SK-N-SH (cell line): Measurements from ENCODE around the gene ABCA1. TPM values are rescaled to one million over a fixed set of nuclear protein-coding genes. Genes with fewer than 3 reads are reported as not detected.

Experiments
- CTCF ChIA-PET: fragments of 300-600, 350-600 bp; formaldehyde crosslinking; extraction: SDS; loops from one replicate; lab custom pipeline; 2021; lab: Yijun Ruan, JAX
- POLR2A ChIA-PET: fragments of 350-600 bp; sonication (Branson Sonifier 250); formaldehyde crosslinking; extraction: SDS; loops from one replicate; lab custom pipeline; 2020; ENCODE audit warnings: antibody characterized with exemption, inconsistent platforms; lab: Yijun Ruan, JAX
- DNase-seq: peaks from one replicate; pipeline ENCODE4 v3.0.0; 2012
- H2AFZ ChIP-seq: fragments of 200-600 bp; sonication (generic); 2 replicates; pipeline ENCODE4 v1.8.1; 2016; ENCODE audit warnings: antibody characterized with exemption, mild to moderate bottlenecking, low read depth
- H3F3A ChIP-seq: fragments of 200-600 bp; sonication (generic); replicated peaks from 2 replicates; pipeline ENCODE3; 2016; ENCODE audit warnings: antibody characterized with exemption, mild to moderate bottlenecking; ENCODE audit not compliant: insufficient read depth
- H3K27ac ChIP-seq, 2 experiments: fragments of 200-500 bp in 1 of 2; fragments of 200-600 bp in 1 of 2; sonication (Bioruptor generic) in 1 of 2; sonication (generic), shearing (Covaris generic) in 1 of 2; 2 replicates each; pipeline versions ENCODE4 v1.5.1 to v1.6.1; 2014 to 2016; ENCODE audit warnings: low read depth in 2 of 2, inconsistent platforms in 1 of 2, low read length in 1 of 2, mild to moderate bottlenecking in 1 of 2, mixed read lengths in 1 of 2
- H3K27me3 ChIP-seq: fragments of 200-600 bp; sonication (generic), shearing (Covaris generic); 2 replicates; pipeline ENCODE4 v1.6.1; 2016; ENCODE audit warnings: mixed run types; ENCODE audit not compliant: insufficient read depth
- H3K36me3 ChIP-seq, 2 experiments: fragments of 200-500 bp in 1 of 2; fragments of 200-600 bp in 1 of 2; sonication (Bioruptor generic) in 1 of 2; sonication (generic) in 1 of 2; replicated peaks in 1 of 2; 2 replicates each; pipeline versions ENCODE3 to v1.5.1; 2014 to 2016; ENCODE audit warnings: low read length in 1 of 2, mild to moderate bottlenecking in 1 of 2; ENCODE audit not compliant: insufficient read depth in 2 of 2, control insufficient read depth in 1 of 2
- H3K4me1 ChIP-seq, 2 experiments: fragments of 200-500 bp in 1 of 2; fragments of 200-600 bp in 1 of 2; sonication (Bioruptor generic) in 1 of 2; sonication (generic), shearing (Covaris generic) in 1 of 2; 2 replicates each; pipeline versions ENCODE4 v1.5.1 to v1.6.1; 2014 to 2016; ENCODE audit warnings: low read depth in 1 of 2, low read length in 1 of 2, mixed run types in 1 of 2; ENCODE audit not compliant: insufficient read depth in 2 of 2, control insufficient read depth in 1 of 2
- H3K4me2 ChIP-seq: fragments of 200-600 bp; sonication (generic), shearing (Covaris generic); 2 replicates; pipeline ENCODE4 v1.6.1; 2017; ENCODE audit warnings: mixed run types
- H3K4me3 ChIP-seq, 2 experiments: fragments of 200-500 bp in 1 of 2; fragments of 200-600 bp in 1 of 2; sonication (Bioruptor generic) in 1 of 2; sonication (generic), shearing (Covaris generic) in 1 of 2; 2 replicates each; pipeline versions ENCODE4 v1.5.1 to v1.8.1; 2014 to 2016; ENCODE audit warnings: low read depth in 2 of 2, inconsistent platforms in 1 of 2, low read length in 1 of 2, mild to moderate bottlenecking in 1 of 2, mixed read lengths in 1 of 2, moderate library complexity in 1 of 2
- H3K79me2 ChIP-seq: fragments of 200-600 bp; sonication (generic); 2 replicates; pipeline ENCODE4 v1.8.1; 2017; ENCODE audit warnings: mild to moderate bottlenecking; ENCODE audit not compliant: insufficient read depth
- H3K9ac ChIP-seq: fragments of 200-600 bp; sonication (generic); 2 replicates; pipeline ENCODE4 v1.6.1; 2017; ENCODE audit warnings: mixed run types
- H3K9me2 ChIP-seq: fragments of 200-600 bp; sonication (generic); 2 replicates; pipeline ENCODE4 v1.6.1; 2017; ENCODE audit warnings: mixed run types
- H3K9me3 ChIP-seq: fragments of 200-600 bp; sonication (generic); 2 replicates; pipeline ENCODE4 v1.6.1; 2017; ENCODE audit warnings: mixed run types, mild to moderate bottlenecking, moderate library complexity
- H4K20me1 ChIP-seq: fragments of 200-600 bp; sonication (generic); 2 replicates; pipeline ENCODE4 v1.6.1; 2017; ENCODE audit warnings: mild to moderate bottlenecking, mixed run types; ENCODE audit not compliant: insufficient read depth
- CHD2 ChIP-seq: fragments of 150-350 bp; IDR thresholded peaks from 2 replicates; pipeline ENCODE4 v1.6.1; 2018; ENCODE audit warnings: low read length; ENCODE audit not compliant: partially characterized antibody
- ELF1 ChIP-seq: IDR thresholded peaks from 2 replicates; pipeline ENCODE4 v1.4.0; 2012
- EZH2phosphoT487 ChIP-seq: fragments of 200-600 bp; sonication (generic); IDR thresholded peaks from 2 replicates; pipeline ENCODE4 v1.6.1; 2017; ENCODE audit warnings: low read depth, mixed run types, mild to moderate bottlenecking, antibody characterized with exemption, moderate library complexity, borderline replicate concordance
- FOSL2 ChIP-seq: IDR thresholded peaks from 2 replicates; pipeline ENCODE4 v1.4.0; 2012; ENCODE audit warnings: low read depth, mild to moderate bottlenecking, moderate library complexity, borderline replicate concordance
- FOXJ3 ChIP-seq: sonication (generic); formaldehyde crosslinking; IDR thresholded peaks from 2 replicates; pipeline ENCODE4 v1.5.1; 2020; ENCODE audit warnings: mild to moderate bottlenecking, missing genetic modification reagents
- FOXM1 ChIP-seq: IDR thresholded peaks from 2 replicates; pipeline ENCODE4 v1.4.0; 2012; ENCODE audit warnings: low read depth, mild to moderate bottlenecking
- IRF3 ChIP-seq: fragments of 150-350 bp; IDR thresholded peaks from 2 replicates; pipeline ENCODE4 v1.6.1; 2016; ENCODE audit warnings: mild to moderate bottlenecking, low read depth, low read length
- JUND ChIP-seq: IDR thresholded peaks from 2 replicates; pipeline ENCODE4 v1.4.0; 2012
- MXI1 ChIP-seq: IDR thresholded peaks from 2 replicates; pipeline ENCODE4 v1.6.1; 2012; ENCODE audit warnings: mild to moderate bottlenecking, low read depth, low read length, improper control_type of control experiment
- NFIC ChIP-seq: IDR thresholded peaks from 2 replicates; pipeline ENCODE4 v1.4.0; 2012; ENCODE audit warnings: borderline replicate concordance
- NRF1 ChIP-seq: IDR thresholded peaks from 2 replicates; pipeline ENCODE4 v1.6.1; 2012; ENCODE audit warnings: low read depth, mild to moderate bottlenecking, low read length
- POLR2AphosphoS5 ChIP-seq: IDR thresholded peaks from 2 replicates; pipeline ENCODE4 v1.6.1; 2012; ENCODE audit warnings: low read depth, low read length
- RCOR1 ChIP-seq: fragments of 150-350 bp; IDR thresholded peaks from 2 replicates; pipeline ENCODE4 v1.6.1; 2017; ENCODE audit warnings: antibody characterized with exemption, low read length
- SIN3A ChIP-seq: IDR thresholded peaks from 2 replicates; pipeline ENCODE4 v1.6.1; 2012; ENCODE audit warnings: low read depth, mild to moderate bottlenecking, low read length, moderate library complexity, borderline replicate concordance
- SMC3 ChIP-seq: IDR thresholded peaks from 2 replicates; pipeline ENCODE4 v1.6.1; 2012; ENCODE audit warnings: low read depth, low read length, improper control_type of control experiment
- TAF1 ChIP-seq: IDR thresholded peaks from 2 replicates; pipeline ENCODE4 v1.6.1; 2012; ENCODE audit warnings: low read depth, mild to moderate bottlenecking, low read length, moderate library complexity, borderline replicate concordance
- TCF12 ChIP-seq: IDR thresholded peaks from 2 replicates; pipeline ENCODE4 v1.4.0; 2012
- YY1 ChIP-seq: IDR thresholded peaks from 2 replicates; pipeline ENCODE4 v1.4.0; 2012; ENCODE audit warnings: low read depth, mild to moderate bottlenecking
- WGBS: methylation state at CpG from one replicate; pipeline ENCODE4 v1.1.6; 2017; ENCODE audit warnings: low lambda C conversion rate; 5-methylcytosine and 5-hydroxymethylcytosine counted together
- polyA plus RNA-seq, 3 experiments: library from polyadenylated mRNA; depleted of rRNA; stranded (reverse); fragments of >200 nt; gene quantifications; 2 replicates each; pipeline ENCODE4 v1.2.3, GENCODE V29; 2012
- TF ChIP-seq, protein P1 (sequence below): IDR thresholded peaks from 2 replicates; pipeline ENCODE4 v1.4.0; 2012; ENCODE audit warnings: low read depth, borderline replicate concordance
- TF ChIP-seq, protein P2 (sequence below): IDR thresholded peaks from 2 replicates; pipeline ENCODE4 v1.4.0; 2012; ENCODE audit warnings: low read depth
- TF ChIP-seq, protein P3 (sequence below): IDR thresholded peaks from 2 replicates; pipeline ENCODE4 v1.4.0; 2012; ENCODE audit warnings: low read depth, borderline replicate concordance
- TF ChIP-seq, protein P4 (sequence below): fragments of 200-600 bp; sonication (generic); IDR thresholded peaks from 2 replicates; pipeline ENCODE4 v1.6.1; 2017; ENCODE audit warnings: antibody characterized with exemption, mild to moderate bottlenecking, moderate library complexity

Gene ABCA1
- polyA plus RNA-seq, 1 of the 3 experiments (the other 2 are of a cell fraction): 5.3 TPM

DNA sequence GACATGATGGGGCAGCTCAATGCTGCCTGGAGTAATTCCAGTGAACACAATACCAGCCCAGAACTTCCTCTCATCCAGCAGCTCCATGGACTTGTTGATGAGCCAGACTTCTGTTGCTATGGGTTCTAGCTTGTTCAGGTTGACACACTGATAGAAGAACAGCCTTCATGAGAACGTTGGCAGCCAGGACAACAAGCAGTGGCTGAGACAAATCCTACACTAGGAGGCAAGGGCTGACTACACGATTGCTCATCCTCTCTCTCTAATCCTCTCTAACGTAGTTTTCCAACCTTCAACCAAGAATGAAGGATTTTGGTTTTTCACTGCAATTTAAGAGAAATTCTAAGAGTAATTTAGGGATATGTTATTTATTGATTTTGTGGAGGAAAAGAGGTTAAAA lies 96.3 kb downstream of the ABCA1 start:
- TF ChIP-seq, protein P1, sequence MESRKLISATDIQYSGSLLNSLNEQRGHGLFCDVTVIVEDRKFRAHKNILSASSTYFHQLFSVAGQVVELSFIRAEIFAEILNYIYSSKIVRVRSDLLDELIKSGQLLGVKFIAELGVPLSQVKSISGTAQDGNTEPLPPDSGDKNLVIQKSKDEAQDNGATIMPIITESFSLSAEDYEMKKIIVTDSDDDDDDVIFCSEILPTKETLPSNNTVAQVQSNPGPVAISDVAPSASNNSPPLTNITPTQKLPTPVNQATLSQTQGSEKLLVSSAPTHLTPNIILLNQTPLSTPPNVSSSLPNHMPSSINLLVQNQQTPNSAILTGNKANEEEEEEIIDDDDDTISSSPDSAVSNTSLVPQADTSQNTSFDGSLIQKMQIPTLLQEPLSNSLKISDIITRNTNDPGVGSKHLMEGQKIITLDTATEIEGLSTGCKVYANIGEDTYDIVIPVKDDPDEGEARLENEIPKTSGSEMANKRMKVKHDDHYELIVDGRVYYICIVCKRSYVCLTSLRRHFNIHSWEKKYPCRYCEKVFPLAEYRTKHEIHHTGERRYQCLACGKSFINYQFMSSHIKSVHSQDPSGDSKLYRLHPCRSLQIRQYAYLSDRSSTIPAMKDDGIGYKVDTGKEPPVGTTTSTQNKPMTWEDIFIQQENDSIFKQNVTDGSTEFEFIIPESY: no peak
- no peak for TF ChIP-seq ELF1
- TF ChIP-seq NRF1: no peak
- no peak for TF ChIP-seq NFIC
- TF ChIP-seq RCOR1: no peak
- TF ChIP-seq FOXM1: no peak
- TF ChIP-seq FOXJ3 (CRISPR knock-in tag): no peak
- TF ChIP-seq JUND: no peak
- TF ChIP-seq IRF3: no peak
- TF ChIP-seq TCF12: no peak
- no peak for TF ChIP-seq YY1
- TF ChIP-seq, protein P2, sequence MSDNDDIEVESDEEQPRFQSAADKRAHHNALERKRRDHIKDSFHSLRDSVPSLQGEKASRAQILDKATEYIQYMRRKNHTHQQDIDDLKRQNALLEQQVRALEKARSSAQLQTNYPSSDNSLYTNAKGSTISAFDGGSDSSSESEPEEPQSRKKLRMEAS: no peak
- TF ChIP-seq POLR2AphosphoS5: no peak
- TF ChIP-seq FOSL2: no peak
- TF ChIP-seq SIN3A: no peak
- TF ChIP-seq MXI1: no peak
- Histone ChIP-seq H3K9me3 (no peaks in the 10 kb centered on the region), H3K4me3 (no peak overlapping the region), H3K36me3 (peaks cover 0 to 45% of the 10 kb centered on the region in 2 experiments), H3K9ac (no peak overlapping the region), H3K9me2 (no peaks in the 10 kb centered on the region), H3K4me2 (no peak overlapping the region), H3K27me3 (no peaks in the 10 kb centered on the region), H2AFZ (no peak overlapping the region), H3K4me1 (peaks cover 11 to 14% of the 10 kb centered on the region in 2 experiments), H3K79me2 (no peaks in the 10 kb centered on the region), H3K27ac (peak overlapping the region in 1 of 2 experiments; percentile 58; a peak in 2 of 4 replicates), H3F3A (peaks cover 3% of the 10 kb centered on the region), H4K20me1 (no peaks in the 10 kb centered on the region)
- ChIA-PET POLR2A (no interaction called here), CTCF (no interaction called here)
- DNase-seq: no peak
- 72% methylated on average over 3 of the region's 3 CpGs for WGBS

- no peak for DNase-seq
- Histone ChIP-seq H3K4me3 (no peak overlapping the region), H3K4me1 (peaks cover 5 to 7% of the 10 kb centered on the region in 2 experiments; a peak in 3 of 4 replicates), H2AFZ (no peak overlapping the region), H3K9me2 (no peaks in the 10 kb centered on the region), H3K79me2 (no peaks in the 10 kb centered on the region), H3K36me3 (peaks cover 0 to 73% of the 10 kb centered on the region in 2 experiments), H4K20me1 (no peaks in the 10 kb centered on the region), H3K4me2 (no peak overlapping the region), H3F3A (no peaks in the 10 kb centered on the region), H3K9ac (no peak overlapping the region), H3K27me3 (no peaks in the 10 kb centered on the region), H3K27ac (no peak overlapping the region), H3K9me3 (no peaks in the 10 kb centered on the region)
- CTCF ChIA-PET: no interaction called here
- POLR2A ChIA-PET: no interaction called here
- whole genome bisulfite sequencing: 89% methylated on average over 7 of the region's 7 CpGs
- TF ChIP-seq ELF1 (no peak), SMC3 (no peak), POLR2AphosphoS5 (no peak), FOSL2 (no peak), YY1 (no peak), CHD2 (no peak), NFIC (no peak), TAF1 (no peak), FOXJ3 (CRISPR knock-in tag) (no peak), FOXM1 (no peak), EZH2phosphoT487 (no peak), SIN3A (no peak), MXI1 (no peak), NRF1 (no peak), RCOR1 (no peak)
- TF ChIP-seq, protein P3, sequence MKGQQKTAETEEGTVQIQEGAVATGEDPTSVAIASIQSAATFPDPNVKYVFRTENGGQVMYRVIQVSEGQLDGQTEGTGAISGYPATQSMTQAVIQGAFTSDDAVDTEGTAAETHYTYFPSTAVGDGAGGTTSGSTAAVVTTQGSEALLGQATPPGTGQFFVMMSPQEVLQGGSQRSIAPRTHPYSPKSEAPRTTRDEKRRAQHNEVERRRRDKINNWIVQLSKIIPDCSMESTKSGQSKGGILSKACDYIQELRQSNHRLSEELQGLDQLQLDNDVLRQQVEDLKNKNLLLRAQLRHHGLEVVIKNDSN: no peak
- TF ChIP-seq, protein P4, sequence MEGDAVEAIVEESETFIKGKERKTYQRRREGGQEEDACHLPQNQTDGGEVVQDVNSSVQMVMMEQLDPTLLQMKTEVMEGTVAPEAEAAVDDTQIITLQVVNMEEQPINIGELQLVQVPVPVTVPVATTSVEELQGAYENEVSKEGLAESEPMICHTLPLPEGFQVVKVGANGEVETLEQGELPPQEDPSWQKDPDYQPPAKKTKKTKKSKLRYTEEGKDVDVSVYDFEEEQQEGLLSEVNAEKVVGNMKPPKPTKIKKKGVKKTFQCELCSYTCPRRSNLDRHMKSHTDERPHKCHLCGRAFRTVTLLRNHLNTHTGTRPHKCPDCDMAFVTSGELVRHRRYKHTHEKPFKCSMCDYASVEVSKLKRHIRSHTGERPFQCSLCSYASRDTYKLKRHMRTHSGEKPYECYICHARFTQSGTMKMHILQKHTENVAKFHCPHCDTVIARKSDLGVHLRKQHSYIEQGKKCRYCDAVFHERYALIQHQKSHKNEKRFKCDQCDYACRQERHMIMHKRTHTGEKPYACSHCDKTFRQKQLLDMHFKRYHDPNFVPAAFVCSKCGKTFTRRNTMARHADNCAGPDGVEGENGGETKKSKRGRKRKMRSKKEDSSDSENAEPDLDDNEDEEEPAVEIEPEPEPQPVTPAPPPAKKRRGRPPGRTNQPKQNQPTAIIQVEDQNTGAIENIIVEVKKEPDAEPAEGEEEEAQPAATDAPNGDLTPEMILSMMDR: no peak
These were observed 101.0 kb downstream of the ABCA1 start for GRCh38 chr9:104826911-104827310.
